ENCODE results near the gene EIF4EBP3. TPM values are rescaled to one million over a fixed set of nuclear protein-coding genes. Genes with fewer than 3 reads are reported as not detected.
A peak's percentile ranks its signal among the peaks of the same experiment; 100 is the strongest.
"Not testable (repeated sequence)": the region's sequence is repeated elsewhere in the genome, so short reads cannot be mapped to it uniquely, and the experiment has no call there.

The EIF4EBP3 gene
- total RNA-seq, 1 experiment from 2014 or later = 7.7 TPM

DNA sequence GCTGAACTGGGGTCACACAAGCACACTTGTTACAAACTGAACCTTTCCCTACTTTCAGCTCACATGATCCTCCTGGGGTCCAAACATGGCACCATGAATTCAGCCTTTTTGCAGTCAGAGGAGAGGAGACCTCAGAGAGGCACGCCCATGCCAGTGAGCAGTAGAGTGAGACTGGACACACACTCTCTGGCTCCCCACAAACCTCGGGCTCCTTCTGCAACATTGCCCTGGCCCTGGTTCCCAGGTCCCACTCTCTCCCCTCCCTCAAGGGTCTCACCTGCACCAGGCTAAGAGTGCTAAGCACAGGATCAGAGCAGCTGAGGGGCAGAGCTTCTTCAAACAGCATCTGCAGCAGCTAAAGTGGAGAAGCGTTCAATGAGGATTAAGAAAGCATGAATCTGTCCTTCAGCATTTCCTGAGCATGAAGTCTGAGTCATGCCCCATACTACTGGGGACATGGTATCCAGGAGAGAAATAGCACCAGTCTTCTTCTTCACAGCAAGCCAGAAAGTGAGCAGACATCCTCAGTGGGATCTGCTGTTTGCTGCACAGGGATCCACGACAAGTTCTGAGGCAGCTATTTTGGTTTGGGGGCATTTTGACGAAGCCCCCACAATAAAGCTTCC lies 44.4 kb downstream of the EIF4EBP3 start:
- H2AFZ ChIP-seq (ENCODE audit: low read length) = no peak overlapping the region
- no peaks in the 10 kb centered on the region for H3K79me2 ChIP-seq (ENCODE audit: insufficient read depth, low read length)
- no peak overlapping the region for H2BK5ac ChIP-seq (ENCODE audit: insufficient read length, low read length)
- H2BK20ac ChIP-seq (ENCODE audit: low read depth, low read length, poor library complexity, severe bottlenecking) = no peak overlapping the region
- H2BK120ac ChIP-seq (ENCODE audit: low read depth, low read length, poor library complexity, severe bottlenecking) = no peak overlapping the region
- H3K14ac ChIP-seq (ENCODE audit: insufficient read depth, low read length) = no peak overlapping the region
- H3K4me2 ChIP-seq (ENCODE audit: insufficient read depth, insufficient read length, low read length) = no peak overlapping the region
- H3K79me1 ChIP-seq (ENCODE audit: insufficient read depth, low read depth, low read length, poor library complexity, severe bottlenecking) = no peaks in the 10 kb centered on the region
- no peak overlapping the region; a peak in 1 of 7 replicates for H3K27ac Mint-ChIP-seq
- no peak overlapping the region for H2BK12ac ChIP-seq (ENCODE audit: insufficient read length, low read depth, low read length)
- no peaks in the 10 kb centered on the region for H3K23me2 ChIP-seq (ENCODE audit: insufficient read length, low read depth, low read length, poor library complexity, severe bottlenecking)
- H3T11ph ChIP-seq (ENCODE audit: low read length) = no peak overlapping the region
- H3K9me3 Mint-ChIP-seq = no peaks in the 10 kb centered on the region; a peak in 2 of 5 replicates
- no peak overlapping the region for H4K91ac ChIP-seq (ENCODE audit: insufficient read length, low read depth, low read length)
- no peak overlapping the region for H3K23ac ChIP-seq (ENCODE audit: insufficient read length, low read depth, low read length)
- peaks cover 5 to 6% of the 10 kb centered on the region in 2 experiments for H3K4me1 Mint-ChIP-seq
- H3K27me3 Mint-ChIP-seq (ENCODE audit: low read depth) = peaks cover 2% of the 10 kb centered on the region
- no peaks in the 10 kb centered on the region for H4K20me1 ChIP-seq (ENCODE audit: control insufficient read depth, insufficient read depth, insufficient read length)
- no peaks in the 10 kb centered on the region for H3K36me3 Mint-ChIP-seq (ENCODE audit: insufficient read depth in 1 of 3, low read depth in 3 of 3)
- WGBS (ENCODE audit: extremely low coverage, insufficient read length, low lambda C conversion rate) = no CpG with 5 or more reads among the region's 5 CpGs
- TF ChIP-seq, protein P1, sequence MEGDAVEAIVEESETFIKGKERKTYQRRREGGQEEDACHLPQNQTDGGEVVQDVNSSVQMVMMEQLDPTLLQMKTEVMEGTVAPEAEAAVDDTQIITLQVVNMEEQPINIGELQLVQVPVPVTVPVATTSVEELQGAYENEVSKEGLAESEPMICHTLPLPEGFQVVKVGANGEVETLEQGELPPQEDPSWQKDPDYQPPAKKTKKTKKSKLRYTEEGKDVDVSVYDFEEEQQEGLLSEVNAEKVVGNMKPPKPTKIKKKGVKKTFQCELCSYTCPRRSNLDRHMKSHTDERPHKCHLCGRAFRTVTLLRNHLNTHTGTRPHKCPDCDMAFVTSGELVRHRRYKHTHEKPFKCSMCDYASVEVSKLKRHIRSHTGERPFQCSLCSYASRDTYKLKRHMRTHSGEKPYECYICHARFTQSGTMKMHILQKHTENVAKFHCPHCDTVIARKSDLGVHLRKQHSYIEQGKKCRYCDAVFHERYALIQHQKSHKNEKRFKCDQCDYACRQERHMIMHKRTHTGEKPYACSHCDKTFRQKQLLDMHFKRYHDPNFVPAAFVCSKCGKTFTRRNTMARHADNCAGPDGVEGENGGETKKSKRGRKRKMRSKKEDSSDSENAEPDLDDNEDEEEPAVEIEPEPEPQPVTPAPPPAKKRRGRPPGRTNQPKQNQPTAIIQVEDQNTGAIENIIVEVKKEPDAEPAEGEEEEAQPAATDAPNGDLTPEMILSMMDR (conservative IDR thresholded peaks at IDR 0.05) = no peak
- no peak overlapping the region for H4K5ac ChIP-seq (ENCODE audit: insufficient read length, low read depth, low read length)
- H3K4me1 ChIP-seq (ENCODE audit: insufficient read depth, low read length) = no peaks in the 10 kb centered on the region
- H3K27me3 ChIP-seq (ENCODE audit: insufficient read depth, low read length) = no peaks in the 10 kb centered on the region
- no peaks in the 10 kb centered on the region for H3K9me3 ChIP-seq (ENCODE audit: control insufficient read depth, low read depth, low read length)
- H3K56ac ChIP-seq (ENCODE audit: insufficient read length, low read depth, low read length) = no peak overlapping the region
- no peak overlapping the region for H3K9ac ChIP-seq (ENCODE audit: extremely low read depth, insufficient read length, low read length)
- H2AK5ac ChIP-seq (ENCODE audit: insufficient read length, low read length) = no peak overlapping the region
- H3K4me3 Mint-ChIP-seq = no peak overlapping the region
- no peak overlapping the region for H4K8ac ChIP-seq (replicated peaks; ENCODE audit: insufficient read length, low read depth, low read length)
- H3K4ac ChIP-seq (ENCODE audit: low read depth, low read length) = no peak overlapping the region
- H3K27ac ChIP-seq (ENCODE audit: insufficient read length, low read depth, low read length) = no peak overlapping the region
- no peak for DNase-seq
- H3K18ac ChIP-seq (ENCODE audit: insufficient read length, low read depth, low read length) = no peak overlapping the region
- H2BK15ac ChIP-seq (ENCODE audit: low read depth, low read length) = no peak overlapping the region

DNA sequence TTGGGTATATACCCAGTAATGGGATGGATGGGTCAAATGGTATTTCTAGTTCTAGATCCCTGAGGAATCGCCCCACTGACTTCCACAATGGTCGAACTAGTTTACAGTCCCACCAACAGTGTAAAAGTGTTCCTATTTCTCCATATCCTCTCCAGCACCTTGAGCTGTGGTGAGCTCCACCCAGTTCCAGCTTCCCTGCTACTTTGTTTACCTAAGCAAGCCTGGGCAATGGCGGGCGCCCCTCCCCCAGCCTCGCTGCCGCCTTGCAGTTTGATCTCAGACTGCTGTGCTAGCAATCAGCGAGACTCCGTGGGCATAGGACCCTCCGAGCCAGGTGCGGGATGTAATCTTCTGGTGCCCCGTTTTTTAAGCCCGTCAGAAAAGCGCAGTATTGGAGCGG lies 45.6 kb downstream of the EIF4EBP3 start:
- peak overlapping the region; percentile 78 for H3K14ac ChIP-seq (ENCODE audit: insufficient read depth, low read length)
- not testable (repeated sequence) for H3K9me3 ChIP-seq (ENCODE audit: control insufficient read depth, low read depth, low read length); DNase-seq; H3K9me3 Mint-ChIP-seq; H4K20me1 ChIP-seq (ENCODE audit: control insufficient read depth, insufficient read depth, insufficient read length); H3K4me2 ChIP-seq (ENCODE audit: insufficient read depth, insufficient read length, low read length); H2BK15ac ChIP-seq (ENCODE audit: low read depth, low read length); H3K4me1 Mint-ChIP-seq; H2BK120ac ChIP-seq (ENCODE audit: low read depth, low read length, poor library complexity, severe bottlenecking); H4K5ac ChIP-seq (ENCODE audit: insufficient read length, low read depth, low read length); H3K79me2 ChIP-seq (ENCODE audit: insufficient read depth, low read length); H4K8ac ChIP-seq (replicated peaks; ENCODE audit: insufficient read length, low read depth, low read length); H2AFZ ChIP-seq (ENCODE audit: low read length); H2BK5ac ChIP-seq (ENCODE audit: insufficient read length, low read length); H4K91ac ChIP-seq (ENCODE audit: insufficient read length, low read depth, low read length); H2BK12ac ChIP-seq (ENCODE audit: insufficient read length, low read depth, low read length); H3K36me3 Mint-ChIP-seq (ENCODE audit: insufficient read depth in 1 of 3, low read depth in 3 of 3); H3K27me3 ChIP-seq (ENCODE audit: insufficient read depth, low read length); H2AK5ac ChIP-seq (ENCODE audit: insufficient read length, low read length); H2BK20ac ChIP-seq (ENCODE audit: low read depth, low read length, poor library complexity, severe bottlenecking); H3T11ph ChIP-seq (ENCODE audit: low read length); H3K23ac ChIP-seq (ENCODE audit: insufficient read length, low read depth, low read length); H3K79me1 ChIP-seq (ENCODE audit: insufficient read depth, low read depth, low read length, poor library complexity, severe bottlenecking); H3K23me2 ChIP-seq (ENCODE audit: insufficient read length, low read depth, low read length, poor library complexity, severe bottlenecking); H3K27ac ChIP-seq (ENCODE audit: insufficient read length, low read depth, low read length); H3K4ac ChIP-seq (ENCODE audit: low read depth, low read length); H3K56ac ChIP-seq (ENCODE audit: insufficient read length, low read depth, low read length); H3K18ac ChIP-seq (ENCODE audit: insufficient read length, low read depth, low read length); H3K4me1 ChIP-seq (ENCODE audit: insufficient read depth, low read length); H3K27me3 Mint-ChIP-seq (ENCODE audit: low read depth)
- Mint-ChIP-seq H3K4me3 (peak overlapping the region in 1 of 2 experiments; percentile 54; a peak in 3 of 5 replicates), H3K27ac (peak overlapping the region in 2 of 3 experiments; percentile 31 to 79; a peak in 2 of 7 replicates)
- peak overlapping the region; percentile 42 for H3K9ac ChIP-seq (ENCODE audit: extremely low read depth, insufficient read length, low read length)
- WGBS (ENCODE audit: extremely low coverage, insufficient read length, low lambda C conversion rate) = no CpG with 5 or more reads among the region's 14 CpGs
